ENCODE measurements around the gene PPP1R15A.

Gene PPP1R15A

DNA sequence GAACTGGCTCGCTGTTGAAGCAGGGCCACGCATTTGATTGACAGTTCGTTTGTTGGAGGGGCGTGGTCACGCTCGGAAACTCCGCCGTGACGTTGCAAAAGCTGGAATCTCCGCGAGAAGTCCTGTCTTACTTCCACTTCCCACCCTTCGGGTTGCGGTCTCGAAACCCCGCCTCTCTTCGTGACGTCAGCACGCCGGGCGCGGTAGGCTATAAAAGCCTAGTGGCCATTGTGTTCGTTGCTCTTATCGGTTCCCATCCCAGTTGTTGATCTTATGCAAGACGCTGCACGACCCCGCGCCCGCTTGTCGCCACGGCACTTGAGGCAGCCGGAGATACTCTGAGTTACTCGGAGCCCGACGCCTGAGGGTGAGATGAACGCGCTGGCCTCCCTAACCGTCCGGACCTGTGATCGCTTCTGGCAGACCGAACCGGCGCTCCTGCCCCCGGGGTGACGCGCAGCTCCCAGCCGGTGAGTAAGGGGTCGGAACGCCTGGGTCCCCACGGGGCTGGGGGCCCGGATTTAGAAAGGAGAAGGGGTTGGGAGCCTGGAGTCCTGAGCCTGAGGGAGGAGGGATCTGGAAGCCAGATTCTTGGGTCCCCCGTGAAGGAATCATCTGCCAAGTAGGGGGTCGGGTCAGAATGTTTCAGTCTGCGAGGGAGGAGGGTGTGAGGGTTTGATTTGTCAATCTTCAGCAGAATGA, at the start of gene PPP1R15A:
Gene PPP1R15A, plus strand, starts transcription at position 240 of the 702 bp plus-strand sequence. CDS start 813 bp downstream, outside the sequence.
- Histone ChIP-seq H3K27ac (ENCODE audit: low read depth, low read length) (peak within 1 kb of the TSS; percentile 99), H3K4me3 (ENCODE audit: low read depth, low read length) (peak within 1 kb of the TSS; percentile 84), H3K27me3 (ENCODE audit: control insufficient read depth, insufficient read depth, low read length) (no peaks in the 10 kb centered on the region), H3K9me3 (ENCODE audit: control insufficient read depth, insufficient read depth, low read length) (no peaks in the 10 kb centered on the region), H3K9ac (ENCODE audit: low read depth, low read length) (peak within 1 kb of the TSS; percentile 91), H3K4me1 (ENCODE audit: control insufficient read depth, insufficient read depth, low read length) (peaks cover 18% of the 10 kb centered on the region), H3K36me3 (ENCODE audit: control insufficient read depth, insufficient read depth, low read length) (peaks cover 36% of the 10 kb centered on the region)

GRCh38 chr19:48822514-48822913, 49.7 kb upstream of the PPP1R15A start:
- H3K4me3 ChIP-seq (ENCODE audit: low read depth, low read length): no peak overlapping the region
- no peak overlapping the region for H3K9ac ChIP-seq (ENCODE audit: low read depth, low read length)
- H3K4me1 ChIP-seq (ENCODE audit: control insufficient read depth, insufficient read depth, low read length): no peaks in the 10 kb centered on the region
- H3K27me3 ChIP-seq (ENCODE audit: control insufficient read depth, insufficient read depth, low read length): no peaks in the 10 kb centered on the region
- H3K9me3 ChIP-seq (ENCODE audit: control insufficient read depth, insufficient read depth, low read length): no peaks in the 10 kb centered on the region
- H3K36me3 ChIP-seq (ENCODE audit: control insufficient read depth, insufficient read depth, low read length): 0 out of 2 replicates have a peak, but pooled peaks cover 5% of the 10 kb centered on the region
- no peak overlapping the region for H3K27ac ChIP-seq (ENCODE audit: low read depth, low read length)

GRCh38 chr19:48826606-48827020, 45.6 kb upstream of the PPP1R15A start:
- H3K4me1 ChIP-seq (ENCODE audit: control insufficient read depth, insufficient read depth, low read length): no peaks in the 10 kb centered on the region
- peaks cover 9% of the 10 kb centered on the region for H3K36me3 ChIP-seq (ENCODE audit: control insufficient read depth, insufficient read depth, low read length)
- no peak overlapping the region for H3K9ac ChIP-seq (ENCODE audit: low read depth, low read length)
- H3K4me3 ChIP-seq (ENCODE audit: low read depth, low read length): no peak overlapping the region
- no peaks in the 10 kb centered on the region for H3K27me3 ChIP-seq (ENCODE audit: control insufficient read depth, insufficient read depth, low read length)
- no peaks in the 10 kb centered on the region for H3K9me3 ChIP-seq (ENCODE audit: control insufficient read depth, insufficient read depth, low read length)
- no peak overlapping the region for H3K27ac ChIP-seq (ENCODE audit: low read depth, low read length)

DNA sequence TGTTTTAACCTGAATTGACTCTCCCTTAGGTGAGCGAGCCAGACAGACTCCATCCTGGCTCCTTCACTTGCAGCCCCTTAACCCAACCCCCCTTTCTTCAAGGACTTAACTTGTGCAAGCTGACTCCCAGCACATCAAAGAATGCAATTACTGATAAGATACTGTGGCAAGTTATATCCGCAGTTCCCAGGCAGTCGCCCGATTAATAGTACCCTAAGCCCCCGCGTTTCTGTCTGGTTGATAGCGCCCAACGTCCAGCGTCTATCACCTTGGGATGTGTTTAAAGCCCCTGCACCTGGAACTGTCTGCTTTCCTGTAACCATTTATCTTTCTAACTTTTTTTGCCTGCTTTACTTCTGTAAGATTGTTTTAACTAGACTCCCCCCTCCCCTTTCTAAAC, 42.1 kb upstream of the PPP1R15A start:
- H3K9me3 ChIP-seq (ENCODE audit: control insufficient read depth, insufficient read depth, low read length): no peaks in the 10 kb centered on the region
- H3K36me3 ChIP-seq (ENCODE audit: control insufficient read depth, insufficient read depth, low read length): peaks cover 4% of the 10 kb centered on the region
- H3K9ac ChIP-seq (ENCODE audit: low read depth, low read length): no peak overlapping the region
- no peak overlapping the region for H3K27ac ChIP-seq (ENCODE audit: low read depth, low read length)
- no peaks in the 10 kb centered on the region for H3K4me1 ChIP-seq (ENCODE audit: control insufficient read depth, insufficient read depth, low read length)
- H3K4me3 ChIP-seq (ENCODE audit: low read depth, low read length): no peak overlapping the region
- H3K27me3 ChIP-seq (ENCODE audit: control insufficient read depth, insufficient read depth, low read length): no peaks in the 10 kb centered on the region

DNA sequence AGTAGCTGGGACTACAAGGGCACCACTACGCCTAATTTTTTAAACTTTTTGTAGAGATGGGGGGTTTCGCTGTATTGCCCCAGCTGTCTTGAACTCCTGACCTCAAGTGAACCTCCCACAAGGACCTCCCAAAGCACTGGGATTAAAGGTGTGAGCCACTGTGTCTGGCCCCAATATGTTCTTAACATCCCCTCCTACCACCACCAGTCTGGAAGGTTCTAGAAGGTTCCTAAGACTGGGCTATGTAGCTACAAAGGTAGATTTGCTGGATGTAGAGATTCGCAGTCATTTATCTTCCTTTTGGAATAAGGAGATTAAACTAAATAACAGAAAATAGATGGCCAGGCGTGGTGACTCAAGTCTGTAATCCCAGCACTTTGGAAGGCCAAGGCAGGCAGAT, 41.3 kb upstream of the PPP1R15A start:
- no peak overlapping the region for H3K4me3 ChIP-seq (ENCODE audit: low read depth, low read length)
- no peaks in the 10 kb centered on the region for H3K27me3 ChIP-seq (ENCODE audit: control insufficient read depth, insufficient read depth, low read length)
- peaks cover 4% of the 10 kb centered on the region for H3K36me3 ChIP-seq (ENCODE audit: control insufficient read depth, insufficient read depth, low read length)
- H3K9ac ChIP-seq (ENCODE audit: low read depth, low read length): no peak overlapping the region
- H3K4me1 ChIP-seq (ENCODE audit: control insufficient read depth, insufficient read depth, low read length): no peaks in the 10 kb centered on the region
- H3K27ac ChIP-seq (ENCODE audit: low read depth, low read length): no peak overlapping the region
- no peaks in the 10 kb centered on the region for H3K9me3 ChIP-seq (ENCODE audit: control insufficient read depth, insufficient read depth, low read length)

GRCh38 chr19:48833049-48833448, 39.2 kb upstream of the PPP1R15A start:
- Histone ChIP-seq H3K9ac (ENCODE audit: low read depth, low read length) (no peak overlapping the region), H3K4me3 (ENCODE audit: low read depth, low read length) (no peak overlapping the region), H3K27me3 (ENCODE audit: control insufficient read depth, insufficient read depth, low read length) (no peaks in the 10 kb centered on the region), H3K9me3 (ENCODE audit: control insufficient read depth, insufficient read depth, low read length) (no peaks in the 10 kb centered on the region), H3K36me3 (ENCODE audit: control insufficient read depth, insufficient read depth, low read length) (peaks cover 4% of the 10 kb centered on the region), H3K4me1 (ENCODE audit: control insufficient read depth, insufficient read depth, low read length) (no peaks in the 10 kb centered on the region), H3K27ac (ENCODE audit: low read depth, low read length) (no peak overlapping the region)

- Histone ChIP-seq H3K4me3 (ENCODE audit: low read depth, low read length) (no peak overlapping the region), H3K27ac (ENCODE audit: low read depth, low read length) (no peak overlapping the region), H3K36me3 (ENCODE audit: control insufficient read depth, insufficient read depth, low read length) (peaks cover 4% of the 10 kb centered on the region), H3K27me3 (ENCODE audit: control insufficient read depth, insufficient read depth, low read length) (no peaks in the 10 kb centered on the region), H3K9ac (ENCODE audit: low read depth, low read length) (no peak overlapping the region), H3K4me1 (ENCODE audit: control insufficient read depth, insufficient read depth, low read length) (no peaks in the 10 kb centered on the region), H3K9me3 (ENCODE audit: control insufficient read depth, insufficient read depth, low read length) (no peaks in the 10 kb centered on the region)
Measured at GRCh38 chr19:48833977-48834376, 38.2 kb upstream of the PPP1R15A start.

GRCh38 chr19:48835734-48836088, 36.5 kb upstream of the PPP1R15A start:
- peaks cover 4% of the 10 kb centered on the region for H3K36me3 ChIP-seq (ENCODE audit: control insufficient read depth, insufficient read depth, low read length)
- no peaks in the 10 kb centered on the region for H3K27me3 ChIP-seq (ENCODE audit: control insufficient read depth, insufficient read depth, low read length)
- H3K27ac ChIP-seq (ENCODE audit: low read depth, low read length): peak overlapping the region; percentile 90
- H3K4me1 ChIP-seq (ENCODE audit: control insufficient read depth, insufficient read depth, low read length): no peaks in the 10 kb centered on the region
- peak overlapping the region; percentile 38; the same call in 1 of the 2 replicates for H3K9ac ChIP-seq (ENCODE audit: low read depth, low read length)
- H3K4me3 ChIP-seq (ENCODE audit: low read depth, low read length): peak overlapping the region; percentile 64
- H3K9me3 ChIP-seq (ENCODE audit: control insufficient read depth, insufficient read depth, low read length): no peaks in the 10 kb centered on the region

DNA sequence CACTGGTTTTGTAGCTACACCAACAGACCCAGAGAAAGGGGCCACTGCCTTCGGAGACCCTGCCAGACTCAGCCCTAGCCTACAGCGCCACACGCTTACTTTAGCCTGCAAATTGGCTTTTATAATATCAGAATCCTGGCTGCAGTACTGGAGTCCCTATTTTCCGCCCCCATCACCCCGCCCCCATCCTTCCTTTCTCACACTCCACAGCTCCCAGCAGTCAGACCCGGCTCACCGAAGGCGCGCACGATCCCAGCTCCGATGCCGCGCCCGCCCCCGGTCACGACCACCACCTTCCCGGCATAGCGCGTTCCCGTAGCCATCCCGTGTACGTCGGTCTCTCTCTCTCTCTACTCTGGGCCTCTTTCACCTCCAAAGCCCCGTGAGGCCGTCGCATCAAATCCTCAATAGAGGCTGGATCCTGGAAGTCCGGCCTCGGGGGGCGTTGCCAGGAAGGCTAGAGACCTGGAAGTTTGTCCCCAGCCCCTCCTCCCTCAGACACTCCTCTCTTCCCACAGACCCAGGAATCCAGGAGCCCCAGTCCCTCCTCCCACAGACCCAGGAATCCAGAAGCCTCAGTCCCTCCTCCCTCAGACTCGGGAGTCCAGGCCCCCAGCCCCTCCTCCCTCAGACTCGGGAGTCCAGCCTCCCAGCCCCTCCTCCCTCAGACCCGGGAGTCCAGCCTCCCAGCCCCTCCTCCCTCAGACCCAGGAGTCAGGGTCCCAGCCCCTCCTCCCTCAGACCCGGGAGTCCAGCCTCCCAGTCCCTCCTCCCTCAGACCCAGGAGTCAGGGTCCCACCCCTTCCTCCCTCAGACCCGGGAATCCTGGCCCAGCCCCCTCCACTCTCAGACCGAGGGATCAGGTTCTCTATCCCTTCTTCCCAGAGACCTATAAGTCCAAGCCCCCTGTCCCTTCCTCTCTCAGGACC, 35.9 kb upstream of the PPP1R15A start, which contains the start of gene HSD17B14:
Gene HSD17B14, minus strand, starts transcription at position 403 of the 929 bp plus-strand sequence. Its CDS starts 80 bp downstream, at position 323.
- Histone ChIP-seq H3K27ac (ENCODE audit: low read depth, low read length) (peak within 1 kb of the TSS; percentile 90), H3K4me1 (ENCODE audit: control insufficient read depth, insufficient read depth, low read length) (no peaks in the 10 kb centered on the region), H3K36me3 (ENCODE audit: control insufficient read depth, insufficient read depth, low read length) (no peaks in the 10 kb centered on the region), H3K27me3 (ENCODE audit: control insufficient read depth, insufficient read depth, low read length) (no peaks in the 10 kb centered on the region), H3K9me3 (ENCODE audit: control insufficient read depth, insufficient read depth, low read length) (no peaks in the 10 kb centered on the region), H3K4me3 (ENCODE audit: low read depth, low read length) (peak within 1 kb of the TSS; percentile 64), H3K9ac (ENCODE audit: low read depth, low read length) (peak within 1 kb of the TSS; percentile 38; the same call in 1 of the 2 replicates)

DNA sequence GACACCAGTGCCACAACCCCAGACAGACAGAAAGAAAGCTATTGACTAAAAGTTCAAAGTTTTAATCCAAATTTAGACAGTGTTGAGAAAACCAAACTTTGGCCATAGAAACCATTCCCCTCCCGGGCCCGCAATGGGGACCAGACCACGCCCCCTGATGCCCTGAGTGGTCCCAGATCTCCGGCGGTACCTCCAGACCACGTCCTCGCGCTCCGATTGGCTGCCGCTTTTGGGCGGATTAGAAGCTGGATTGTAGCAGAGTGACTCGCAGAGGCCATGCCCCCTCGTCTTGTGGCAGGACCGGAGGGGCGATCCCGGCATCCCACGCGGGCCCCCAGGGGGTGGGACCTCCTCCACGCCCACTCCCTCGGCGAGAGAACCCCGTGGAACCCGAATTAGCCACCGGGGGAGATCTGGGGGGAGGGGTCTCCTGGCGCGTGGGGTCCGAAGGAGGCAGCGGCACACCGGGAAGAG, 35.1 kb upstream of the PPP1R15A start:
- Histone ChIP-seq H3K36me3 (ENCODE audit: control insufficient read depth, insufficient read depth, low read length) (no peaks in the 10 kb centered on the region), H3K27me3 (ENCODE audit: control insufficient read depth, insufficient read depth, low read length) (no peaks in the 10 kb centered on the region), H3K4me3 (ENCODE audit: low read depth, low read length) (peak overlapping the region; percentile 64), H3K4me1 (ENCODE audit: control insufficient read depth, insufficient read depth, low read length) (no peaks in the 10 kb centered on the region), H3K27ac (ENCODE audit: low read depth, low read length) (peak overlapping the region; percentile 90), H3K9ac (ENCODE audit: low read depth, low read length) (no peak overlapping the region), H3K9me3 (ENCODE audit: control insufficient read depth, insufficient read depth, low read length) (no peaks in the 10 kb centered on the region)

DNA sequence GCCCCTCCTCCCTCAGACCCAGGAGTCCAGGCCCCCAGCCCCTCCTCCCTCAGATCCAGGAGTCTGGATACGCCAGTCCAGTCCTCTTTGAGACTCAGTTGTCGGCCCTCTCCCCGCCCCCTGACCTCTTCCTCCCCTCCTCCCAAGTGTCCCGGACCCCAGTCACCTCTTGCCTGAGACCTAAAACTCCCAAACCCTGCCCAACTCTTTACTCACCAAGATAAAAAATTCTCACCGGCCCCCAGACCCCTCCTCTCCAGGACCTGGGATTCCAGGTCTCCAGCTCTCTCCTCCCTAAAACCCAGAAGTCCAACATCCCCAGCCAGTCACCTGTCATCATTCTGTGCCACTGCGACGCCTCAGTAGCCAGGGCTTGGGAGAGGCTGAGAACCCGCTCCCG, 34.5 kb upstream of the PPP1R15A start:
- no peaks in the 10 kb centered on the region for H3K27me3 ChIP-seq (ENCODE audit: control insufficient read depth, insufficient read depth, low read length)
- no peaks in the 10 kb centered on the region for H3K4me1 ChIP-seq (ENCODE audit: control insufficient read depth, insufficient read depth, low read length)
- H3K27ac ChIP-seq (ENCODE audit: low read depth, low read length): no peak overlapping the region
- no peaks in the 10 kb centered on the region for H3K9me3 ChIP-seq (ENCODE audit: control insufficient read depth, insufficient read depth, low read length)
- no peak overlapping the region for H3K9ac ChIP-seq (ENCODE audit: low read depth, low read length)
- peak overlapping the region; percentile 64 for H3K4me3 ChIP-seq (ENCODE audit: low read depth, low read length)
- no peaks in the 10 kb centered on the region for H3K36me3 ChIP-seq (ENCODE audit: control insufficient read depth, insufficient read depth, low read length)
